H1 (cell line): ENCODE results near the gene SPPL2B. TPM values are rescaled to one million over a fixed set of nuclear protein-coding genes. Genes with fewer than 3 reads are reported as not detected.

Experiments
- CHD2 ChIP-seq: IDR thresholded peaks from 2 replicates; pipeline ENCODE4 v1.6.1; 2012; ENCODE audit warnings: low read length, improper control_type of control experiment
- CHD7 ChIP-seq: fragments of 300-600 bp; sonication (generic); IDR thresholded peaks from 2 replicates; pipeline ENCODE4 v1.7.1; 2012; ENCODE audit warnings: low read length, moderate library complexity, mild to moderate bottlenecking, inconsistent platforms; ENCODE audit not compliant: insufficient replicate concordance
- EGR1 ChIP-seq: IDR thresholded peaks from 2 replicates; pipeline ENCODE4 v1.6.1; 2011; ENCODE audit warnings: low read depth, low read length, borderline replicate concordance
- POU5F1 ChIP-seq: IDR thresholded peaks from 2 replicates; pipeline ENCODE4 v1.6.1; 2011; ENCODE audit warnings: low read depth, mild to moderate bottlenecking, low read length, moderate library complexity
- SRF ChIP-seq: IDR thresholded peaks from 2 replicates; pipeline ENCODE4 v1.6.1; 2011; ENCODE audit warnings: mild to moderate bottlenecking, low read depth, low read length, moderate library complexity
- polyA plus RNA-seq, 7 experiments: library from polyadenylated mRNA; depleted of rRNA in 3 of 7; stranded (reverse) in 5 of 7; unstranded in 2 of 7; fragments of >200 nt in 5 of 7; fragments of 200-250 nt in 2 of 7; gene quantifications; 1 replicate in 5 of 7; 2 replicates in 1 of 7; 4 replicates in 1 of 7; pipeline versions ENCODE4 v1.2.1 to v1.2.3, GENCODE V29; 2011 to 2013; ENCODE audit warnings: missing spikeins in 2 of 7, mixed read lengths in 2 of 7
- total RNA-seq: library from RNA; stranded (reverse); fragmentation: NEBNext Ultra II Directional; extraction: Animal tissue kit (Norgen Biotek cat#: 25700); gene quantifications from 2 replicates; pipeline ENCODE4 v1.2.1, GENCODE V29; 2021

Gene SPPL2B
- total and polyA plus RNA-seq, 2 of the 8 experiments (the other 6 are each of a cell fraction or from before 2014, with no cell fraction given), result 34.8 to 55.7 TPM

GRCh38 chr19:2343289-2343982 lies 15.0 kb downstream of the SPPL2B start (continued):
- TF ChIP-seq EGR1 (no peak), CHD2 (no peak), POU5F1 (no peak), CHD7 (no peak), SRF (no peak)
